ENCODE results near the gene LIPE.

DNA sequence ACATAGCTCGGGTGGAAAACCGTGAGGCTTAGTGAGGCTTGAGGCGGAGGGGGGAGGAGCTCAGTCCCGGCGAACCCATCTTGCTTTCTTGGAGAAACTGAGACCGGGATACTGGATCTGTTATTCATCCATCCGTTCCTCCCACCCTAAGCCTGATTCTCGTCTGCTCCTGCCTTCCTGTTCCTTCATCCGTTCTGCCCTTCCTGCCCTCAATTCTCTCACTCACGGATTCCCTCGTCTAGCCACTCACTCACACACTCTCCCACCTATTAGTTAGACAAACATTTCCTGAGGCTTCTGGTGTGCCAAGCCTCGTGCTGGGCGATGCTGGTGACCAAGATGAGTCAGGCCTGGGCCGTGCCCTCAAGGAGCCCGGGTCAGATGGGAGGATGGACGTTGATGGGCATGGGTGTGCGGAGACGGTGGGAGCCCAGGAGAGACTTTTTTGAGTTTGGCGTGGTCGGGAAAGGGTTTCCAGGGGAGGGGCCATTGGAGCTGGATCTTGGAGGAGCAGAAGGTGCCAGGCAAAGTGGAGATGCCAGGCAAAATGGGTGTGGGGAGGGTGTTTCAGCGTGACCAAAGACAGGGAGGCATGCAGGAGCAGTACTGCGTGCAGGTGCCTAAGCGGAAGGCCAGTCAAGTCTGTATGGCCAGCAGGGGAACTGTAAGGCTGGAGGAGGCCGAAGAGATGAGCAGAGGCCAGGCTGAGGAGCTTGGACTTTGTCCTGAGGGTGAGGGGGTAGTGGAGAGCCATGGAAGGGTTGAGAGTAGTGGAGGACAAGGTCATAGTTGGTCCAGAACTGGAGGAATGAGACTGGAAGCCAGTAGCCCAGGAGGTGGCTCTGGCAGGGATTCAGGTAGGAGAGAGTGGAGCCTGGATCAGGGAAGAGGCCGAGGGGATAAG, 29.7 kb downstream of the LIPE start:
- TF ChIP-seq, protein P1, sequence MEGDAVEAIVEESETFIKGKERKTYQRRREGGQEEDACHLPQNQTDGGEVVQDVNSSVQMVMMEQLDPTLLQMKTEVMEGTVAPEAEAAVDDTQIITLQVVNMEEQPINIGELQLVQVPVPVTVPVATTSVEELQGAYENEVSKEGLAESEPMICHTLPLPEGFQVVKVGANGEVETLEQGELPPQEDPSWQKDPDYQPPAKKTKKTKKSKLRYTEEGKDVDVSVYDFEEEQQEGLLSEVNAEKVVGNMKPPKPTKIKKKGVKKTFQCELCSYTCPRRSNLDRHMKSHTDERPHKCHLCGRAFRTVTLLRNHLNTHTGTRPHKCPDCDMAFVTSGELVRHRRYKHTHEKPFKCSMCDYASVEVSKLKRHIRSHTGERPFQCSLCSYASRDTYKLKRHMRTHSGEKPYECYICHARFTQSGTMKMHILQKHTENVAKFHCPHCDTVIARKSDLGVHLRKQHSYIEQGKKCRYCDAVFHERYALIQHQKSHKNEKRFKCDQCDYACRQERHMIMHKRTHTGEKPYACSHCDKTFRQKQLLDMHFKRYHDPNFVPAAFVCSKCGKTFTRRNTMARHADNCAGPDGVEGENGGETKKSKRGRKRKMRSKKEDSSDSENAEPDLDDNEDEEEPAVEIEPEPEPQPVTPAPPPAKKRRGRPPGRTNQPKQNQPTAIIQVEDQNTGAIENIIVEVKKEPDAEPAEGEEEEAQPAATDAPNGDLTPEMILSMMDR (conservative IDR thresholded peaks at IDR 0.05; ENCODE audit: low read length), result no peak
- no peak for TF ChIP-seq EZH2phosphoT487 (IDR thresholded peaks at IDR 0.05; ENCODE audit: borderline replicate concordance)
